Fibroblast of mammary gland (primary cell): ENCODE results near the gene MYCBP2.

ENCODE experiments used
- DNase-seq: peaks from one replicate; pipeline ENCODE4 v3.0.0-alpha.2; 2010; ENCODE audit warnings: low read depth
- H3K4me3 ChIP-seq: 2 replicates; pipeline ENCODE4 v1.5.1; 2011; ENCODE audit warnings: low read depth, mild to moderate bottlenecking, low read length, moderate library complexity; ENCODE audit not compliant: control insufficient read depth
- CTCF ChIP-seq: conservative IDR thresholded peaks from 2 replicates; pipeline ENCODE4 v1.5.1; 2011; ENCODE audit warnings: low read depth, low read length, inconsistent platforms; ENCODE audit not compliant: control insufficient read depth, insufficient read depth

MYCBP2 gene

GRCh38 chr13:77177646-77178045, 149.2 kb downstream of the MYCBP2 start:
- no peak overlapping the region for H3K4me3 ChIP-seq
- no peak for DNase-seq
- no peak for TF ChIP-seq CTCF

- DNase-seq, result peak; percentile 39
- TF ChIP-seq CTCF, result no peak
- H3K4me3 ChIP-seq, result no peak overlapping the region
Measured at GRCh38 chr13:77176350-77176749, 150.5 kb downstream of the MYCBP2 start.

GRCh38 chr13:77172650-77173049, 154.2 kb downstream of the MYCBP2 start:
- H3K4me3 ChIP-seq, result no peak overlapping the region
- TF ChIP-seq CTCF, result no peak
- no peak for DNase-seq

GRCh38 chr13:77171451-77171850, 155.4 kb downstream of the MYCBP2 start:
- TF ChIP-seq CTCF, result no peak
- no peak for DNase-seq
- no peak overlapping the region for H3K4me3 ChIP-seq

GRCh38 chr13:77168237-77168636, 158.7 kb downstream of the MYCBP2 start:
- no peak overlapping the region for H3K4me3 ChIP-seq
- DNase-seq, result no peak
- no peak for TF ChIP-seq CTCF

- TF ChIP-seq CTCF, result no peak
- DNase-seq, result no peak
- no peak overlapping the region for H3K4me3 ChIP-seq
Measured at GRCh38 chr13:77150651-77151050, 176.2 kb downstream of the MYCBP2 start.

GRCh38 chr13:77143431-77143830, 183.5 kb downstream of the MYCBP2 start:
- DNase-seq, result peak; percentile 49
- TF ChIP-seq CTCF, result no peak

More at GRCh38 chr13:77143431-77143830, 183.5 kb downstream of the MYCBP2 start:
- H3K4me3 ChIP-seq, result no peak overlapping the region
